Measurements from ENCODE around the gene WDR76.
"Not testable (repeated sequence)": the region's sequence is repeated elsewhere in the genome, so short reads cannot be mapped to it uniquely, and the experiment has no call there.

Gene WDR76

GRCh38 chr15:43815064-43815463, 11.7 kb upstream of the WDR76 start:
- not testable (repeated sequence) for DNase-seq

GRCh38 chr15:43821505-43821904, 5.3 kb upstream of the WDR76 start:
- DNase-seq = no peak

DNA sequence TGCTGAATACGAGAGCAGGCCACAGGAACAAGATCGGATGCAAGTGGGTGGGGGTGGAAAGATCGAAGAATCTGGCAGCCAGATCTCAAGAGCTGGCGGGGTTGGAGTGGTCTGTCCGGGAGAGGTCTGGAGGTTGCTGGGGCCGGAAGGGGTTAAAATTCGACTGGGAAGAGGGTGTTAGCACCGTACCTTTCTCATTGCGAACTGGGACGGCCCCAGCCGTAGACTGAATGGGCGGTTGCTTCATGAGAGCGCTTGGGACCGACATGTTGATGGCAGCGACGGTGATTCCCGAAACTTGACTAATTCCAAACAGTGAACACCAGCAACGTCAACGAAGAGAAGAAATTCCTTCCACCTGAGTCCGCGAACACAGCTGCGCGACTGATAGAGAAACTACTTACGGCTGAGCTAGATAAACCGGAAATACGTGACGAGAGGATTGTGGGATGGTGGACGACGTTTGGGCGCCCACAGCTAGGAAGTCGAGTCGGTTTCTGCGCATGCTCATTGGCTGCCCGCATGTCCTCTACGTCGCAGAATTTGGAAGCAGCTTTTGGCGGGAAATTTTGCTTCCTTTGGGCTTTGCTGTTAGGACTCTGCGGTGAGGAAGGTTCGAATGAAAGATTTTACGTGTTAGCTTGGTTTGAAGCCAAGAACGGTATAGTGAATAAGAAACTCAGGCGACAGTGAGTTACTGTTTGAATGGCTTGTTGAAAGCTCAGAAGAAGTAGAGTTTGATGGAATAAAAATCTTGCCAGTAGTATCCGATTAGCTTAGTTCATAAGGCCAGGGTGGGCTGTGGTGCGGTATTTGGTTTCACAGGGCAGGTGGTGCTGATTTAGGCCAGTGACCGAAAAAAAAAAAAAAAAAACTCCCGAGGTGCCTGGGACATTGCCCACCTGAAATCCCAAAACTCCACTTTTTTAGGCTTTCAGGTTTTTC, 2.2 kb upstream of the WDR76 start, which contains the start of gene MFAP1:
MFAP1 (minus strand) TSS at position 389 of the 945 bp plus-strand sequence; CDS start at position 268, 121 bp downstream.
- DNase-seq = peak; percentile 20 to 97 (median 89)

DNA sequence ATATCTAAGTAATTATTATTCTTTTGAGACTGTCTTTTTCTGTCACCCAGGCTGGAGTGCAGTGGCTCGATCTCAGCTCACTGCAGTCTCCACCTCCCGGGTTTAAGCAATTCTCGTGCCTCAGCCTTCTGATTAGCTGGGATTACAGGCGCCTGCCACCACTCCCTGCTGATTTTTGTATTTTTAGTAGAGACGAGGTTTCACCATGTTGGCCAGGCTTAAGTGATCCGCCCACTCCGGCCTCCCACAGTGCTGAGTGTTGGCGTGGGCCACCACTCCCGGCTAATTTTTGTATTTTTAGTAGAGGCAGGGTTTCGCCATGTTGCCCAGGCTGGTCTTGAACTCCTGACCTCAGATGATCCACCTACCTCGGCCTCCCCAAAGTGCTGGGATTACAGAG, 1.5 kb upstream of the WDR76 start:
- DNase-seq = not testable (repeated sequence)

- no peak for DNase-seq
Observed at GRCh38 chr15:43826029-43826507, 734 bp upstream of the WDR76 start.

GRCh38 chr15:43828061-43828657, 1.4 kb downstream of the WDR76 start:
- no peak for DNase-seq

- DNase-seq = not testable (repeated sequence)
Observed at GRCh38 chr15:43829951-43830540, 3.2 kb downstream of the WDR76 start.

DNA sequence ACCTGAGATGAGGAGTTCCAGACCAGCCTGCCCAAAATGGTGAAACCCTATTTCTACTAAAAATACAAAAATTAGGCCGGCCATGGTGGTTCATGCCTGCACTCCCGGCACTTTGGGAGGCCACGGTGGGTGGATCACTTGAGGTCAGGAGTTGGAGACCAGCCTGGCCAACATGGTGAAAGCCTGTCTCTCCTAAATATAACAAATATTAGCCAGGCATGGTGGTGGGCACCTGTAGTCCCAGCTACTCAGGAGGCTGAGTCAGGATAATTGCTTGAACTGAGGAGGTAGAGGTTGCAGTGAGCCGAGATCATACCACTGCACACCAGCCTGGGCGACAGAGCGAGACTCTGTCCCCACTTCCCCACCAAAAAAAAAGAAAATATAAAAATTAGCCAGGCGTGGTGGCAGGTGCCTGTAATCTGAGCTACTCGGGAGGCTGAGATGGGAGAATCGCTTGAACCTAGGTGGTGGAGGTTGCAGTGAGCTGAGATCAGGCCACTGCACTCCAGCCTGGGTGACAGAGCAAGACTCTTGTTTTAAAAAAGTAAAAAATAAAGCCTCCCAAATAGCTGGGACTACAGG, 4.0 kb downstream of the WDR76 start:
- DNase-seq = not testable (repeated sequence)

DNA sequence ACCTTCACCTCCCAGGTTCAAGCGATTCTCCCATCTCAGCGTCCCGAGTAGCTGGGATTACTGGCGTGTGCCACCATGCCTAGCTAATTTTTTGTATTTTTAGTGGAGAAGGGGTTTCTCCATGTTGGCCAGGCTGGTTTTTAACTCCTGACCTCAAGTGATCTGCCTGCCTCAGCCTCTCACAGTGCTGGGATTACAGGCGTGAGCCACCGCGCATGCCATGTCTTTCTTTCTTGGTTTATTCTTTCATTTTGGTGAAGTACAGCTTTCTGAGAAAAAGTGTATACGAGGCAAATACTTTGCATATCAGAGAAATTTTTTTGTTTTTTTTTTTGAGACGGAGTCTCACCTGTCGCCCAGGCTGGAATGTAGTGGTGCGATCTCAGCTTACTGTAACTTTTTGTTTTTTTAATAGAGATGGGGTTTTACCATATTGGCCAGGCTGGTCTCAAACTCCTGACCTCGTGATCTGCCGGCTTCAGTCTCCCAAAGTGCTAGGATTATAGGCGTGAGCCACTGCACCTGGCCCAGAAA, 4.8 kb downstream of the WDR76 start:
- not testable (repeated sequence) for DNase-seq

DNA sequence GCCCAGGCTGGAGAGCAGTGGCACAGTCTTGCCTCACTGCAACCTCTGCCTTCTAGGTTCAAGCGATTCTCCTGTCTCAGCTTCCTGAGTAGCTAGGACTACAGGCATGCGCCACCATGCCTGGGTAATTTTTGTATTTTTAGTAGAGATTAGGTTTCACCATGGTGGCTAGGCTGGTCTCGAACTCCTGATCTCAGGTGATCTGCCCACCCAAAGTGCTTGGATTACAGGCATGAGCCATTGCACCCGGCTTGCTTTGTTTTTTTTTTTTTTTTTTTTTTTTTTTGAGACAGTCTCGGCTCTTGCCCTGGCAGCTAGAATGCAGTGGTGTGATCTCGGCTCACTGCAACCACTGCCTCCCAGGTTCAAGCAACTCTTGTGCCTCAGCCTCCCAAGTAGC, 5.7 kb downstream of the WDR76 start:
- DNase-seq = not testable (repeated sequence)

- DNase-seq = no peak
Observed at GRCh38 chr15:43845421-43845820, 18.6 kb downstream of the WDR76 start.

GRCh38 chr15:43851251-43851650, 24.4 kb downstream of the WDR76 start:
- no peak for DNase-seq

DNA sequence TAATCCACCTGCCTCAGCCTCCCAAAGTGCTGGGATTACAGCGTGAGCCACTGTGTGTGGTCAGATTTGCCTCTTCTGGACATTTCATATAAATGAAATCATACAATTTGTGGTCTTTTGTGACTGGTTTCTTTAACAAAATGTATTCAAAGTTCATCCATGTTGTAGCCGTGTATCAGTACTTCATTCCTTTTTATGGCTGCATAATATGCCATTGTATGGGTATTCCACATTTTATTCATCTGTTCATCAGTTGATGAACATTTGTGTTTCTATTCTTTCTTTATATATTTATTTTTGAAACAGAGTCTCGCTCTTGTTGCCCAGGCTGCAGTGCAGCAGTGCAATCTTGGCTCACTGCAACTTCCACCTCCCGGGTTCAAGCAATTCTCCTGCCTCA, 25.8 kb downstream of the WDR76 start:
- DNase-seq = no peak

GRCh38 chr15:43854801-43855200, 28.0 kb downstream of the WDR76 start:
- DNase-seq = no peak

DNA sequence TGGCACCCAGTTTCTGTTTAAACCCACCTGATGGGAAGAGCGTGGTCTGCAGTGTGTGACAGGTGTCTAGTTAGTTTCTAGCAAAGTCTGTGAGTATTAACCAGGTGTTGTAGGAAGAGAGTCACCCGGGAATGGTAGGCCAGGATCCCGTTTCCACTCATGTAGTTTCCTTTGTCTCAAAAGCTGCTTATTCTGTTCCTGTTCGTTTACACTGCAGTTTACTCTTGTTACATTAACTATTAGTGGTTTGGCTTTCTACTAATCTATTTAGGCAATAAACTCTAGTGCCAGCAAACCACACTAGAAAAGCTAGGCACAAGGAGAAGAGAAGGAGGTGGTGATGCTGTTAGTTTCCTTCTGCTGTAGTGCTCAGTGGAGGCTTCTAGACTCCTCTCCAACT, 32.7 kb downstream of the WDR76 start:
- no peak for DNase-seq

DNA sequence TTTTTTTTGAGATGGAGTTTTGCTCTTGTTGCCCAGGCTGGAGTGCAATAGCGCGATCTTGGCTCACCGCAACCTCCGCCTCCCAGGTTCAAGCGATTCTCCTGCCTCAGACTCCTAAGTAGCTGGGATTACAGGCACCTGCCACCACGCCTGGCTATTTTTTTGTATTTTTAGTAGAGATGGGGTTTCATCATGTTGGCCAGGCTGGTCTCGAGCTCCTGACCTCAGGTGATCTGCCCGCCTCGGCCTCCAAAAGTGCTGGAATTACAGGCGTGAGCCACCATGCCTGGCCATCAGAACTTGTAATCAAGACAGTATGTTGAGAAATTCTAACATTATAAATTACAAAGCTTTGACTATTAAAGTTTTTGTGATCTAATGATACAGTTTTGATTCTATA, 39.8 kb downstream of the WDR76 start:
- DNase-seq = not testable (repeated sequence)

- no peak for DNase-seq
Observed at GRCh38 chr15:43867096-43867495, 40.3 kb downstream of the WDR76 start.

- no peak for DNase-seq
Observed at GRCh38 chr15:43868406-43868805, 41.6 kb downstream of the WDR76 start.

GRCh38 chr15:43871835-43872234, 45.0 kb downstream of the WDR76 start:
- no peak for DNase-seq

DNA sequence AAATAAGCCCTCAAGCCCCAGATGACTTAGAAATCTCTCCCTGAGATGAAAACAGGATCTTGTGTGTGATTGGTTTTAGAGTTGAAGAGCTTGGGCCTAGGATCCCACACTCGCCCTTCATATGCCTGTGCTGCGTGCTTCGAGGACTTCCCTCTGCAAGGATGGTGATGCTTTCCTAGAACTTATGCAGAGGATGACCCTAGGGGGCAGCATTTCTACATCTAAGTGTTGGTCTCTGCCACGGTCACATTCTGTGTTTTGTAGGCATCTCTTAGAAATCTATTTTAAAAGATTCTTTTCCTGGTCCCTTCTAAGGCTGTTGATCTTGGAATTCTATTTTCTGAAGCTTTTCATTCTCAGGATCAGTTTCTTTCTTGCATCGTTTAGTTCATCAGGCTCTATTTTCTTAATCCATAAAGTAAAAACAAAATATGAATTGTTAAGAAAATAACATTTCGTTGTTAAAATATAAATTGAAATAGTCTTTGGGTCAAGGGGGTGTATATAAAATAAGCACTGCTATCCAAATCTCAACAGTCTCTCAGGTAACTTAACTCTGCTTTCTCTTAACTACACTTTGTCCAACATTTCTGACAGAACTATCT, 45.7 kb downstream of the WDR76 start:
- peak in 47 of 58 donors; percentile 2 to 75 (median 34) for DNase-seq

DNA sequence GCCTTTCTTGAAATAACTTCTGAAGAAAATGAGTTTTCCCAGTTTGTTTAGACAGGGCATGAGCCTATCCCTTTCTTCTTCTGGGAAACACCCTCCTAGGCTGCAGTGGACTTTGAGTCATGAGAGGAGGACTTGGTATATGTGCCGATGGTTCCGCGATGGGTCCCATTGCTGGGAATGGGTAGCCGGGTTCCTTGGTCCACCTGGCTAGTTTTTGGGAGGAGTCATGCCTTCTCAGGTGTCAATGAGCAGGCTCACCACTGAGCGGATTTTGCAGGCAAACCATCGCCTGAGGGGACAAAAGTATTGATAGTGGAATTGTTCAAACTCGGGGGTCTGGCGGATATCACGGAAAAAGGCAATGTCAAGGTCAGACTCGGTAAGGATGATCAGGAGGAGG, 46.8 kb downstream of the WDR76 start:
- DNase-seq = no peak
